Stimulated activated naive CD4-positive, alpha-beta T cell treated with Interleukin-2 at 50 U/mL for 16 hours (primary cell): Measurements from ENCODE around the gene C2orf66.

Experiments used
- DNase-seq: peaks from one replicate; lab custom pipeline; 2025; lab: John Stamatoyannopoulos, UW

C2orf66 gene

GRCh38 chr2:196809260-196809659 lies at the start of gene C2orf66:
Gene C2orf66 (minus strand): TSS chr2:196809355. CDS start chr2:196809336, 19 bp downstream.
- no peak for DNase-seq

GRCh38 chr2:196854629-196855028 lies 45.5 kb upstream of the C2orf66 start:
- no peak for DNase-seq

GRCh38 chr2:196853301-196854087 lies 44.3 kb upstream of the C2orf66 start:
- no peak for DNase-seq

GRCh38 chr2:196851088-196851487 lies 41.9 kb upstream of the C2orf66 start:
- no peak for DNase-seq

GRCh38 chr2:196849895-196850294 lies 40.7 kb upstream of the C2orf66 start:
- DNase-seq, result no peak

- no peak for DNase-seq
Measured at GRCh38 chr2:196846295-196846694, 37.1 kb upstream of the C2orf66 start.

GRCh38 chr2:196845371-196845770 lies 36.2 kb upstream of the C2orf66 start:
- DNase-seq, result no peak

- DNase-seq, result no peak
Measured at GRCh38 chr2:196840171-196840570, 31.0 kb upstream of the C2orf66 start.

GRCh38 chr2:196839574-196839973 lies 30.4 kb upstream of the C2orf66 start:
- DNase-seq, result no peak

GRCh38 chr2:196836440-196836839 lies 27.3 kb upstream of the C2orf66 start:
- no peak for DNase-seq

- no peak for DNase-seq
Measured at GRCh38 chr2:196830701-196831100, 21.5 kb upstream of the C2orf66 start.

- DNase-seq, result no peak
Measured at GRCh38 chr2:196827356-196827755, 18.2 kb upstream of the C2orf66 start.

GRCh38 chr2:196823750-196824522 lies 14.8 kb upstream of the C2orf66 start:
- DNase-seq, result no peak

GRCh38 chr2:196821195-196821594 lies 12.0 kb upstream of the C2orf66 start:
- DNase-seq, result no peak

GRCh38 chr2:196808083-196808665 lies 981 bp downstream of the C2orf66 start:
- no peak for DNase-seq

- DNase-seq, result no peak
Measured at GRCh38 chr2:196804381-196804780, 4.8 kb downstream of the C2orf66 start.

GRCh38 chr2:196802401-196802800 lies 6.8 kb downstream of the C2orf66 start:
- DNase-seq, result no peak

- DNase-seq, result no peak
Measured at GRCh38 chr2:196801674-196802261, 7.4 kb downstream of the C2orf66 start.

- no peak for DNase-seq
Measured at GRCh38 chr2:196798980-196799379, 10.2 kb downstream of the C2orf66 start.

GRCh38 chr2:196792865-196793264 lies 16.3 kb downstream of the C2orf66 start:
- no peak for DNase-seq

GRCh38 chr2:196783431-196784094 lies 25.6 kb downstream of the C2orf66 start:
- DNase-seq, result peak; percentile 10

GRCh38 chr2:196767101-196767500 lies 42.1 kb downstream of the C2orf66 start:
- DNase-seq, result no peak
